Central memory CD8-positive, alpha-beta T cell (primary cell): ENCODE data around the gene SETD2.

Experiments used
- ATAC-seq: fragments of 150-1000 bp; cut with Tn5 transposase; replicated peaks from 2 replicates; pipeline ENCODE4 v1.10.0; 2022; ENCODE audit warnings: mild to moderate bottlenecking, moderate FRiP score, moderate number of reproducible peaks; ENCODE audit not compliant: poor library complexity, severe bottlenecking; ENCODE audit errors: extremely low read depth
- DNase-seq, 2 donors: peaks; one replicate each; pipeline ENCODE4 v3.0.0; 2021; ENCODE audit warnings: low spot score in 2 of 2
- H3K27ac Mint-ChIP-seq: one replicate; pipeline ENCODE4 v1.8.0; 2022; ENCODE audit warnings: low read depth, mild to moderate bottlenecking, moderate library complexity, mixed read lengths
- H3K27me3 Mint-ChIP-seq: one replicate; pipeline ENCODE4 v1.8.0; 2022; ENCODE audit warnings: mixed read lengths
- H3K36me3 Mint-ChIP-seq: one replicate; pipeline ENCODE4 v1.8.0; 2022; ENCODE audit warnings: mild to moderate bottlenecking, moderate library complexity, mixed read lengths; ENCODE audit not compliant: insufficient read depth
- H3K4me1 Mint-ChIP-seq: one replicate; pipeline ENCODE4 v1.8.0; 2022; ENCODE audit warnings: mixed read lengths
- H3K4me3 Mint-ChIP-seq: one replicate; pipeline ENCODE4 v1.8.0; 2022; ENCODE audit warnings: mild to moderate bottlenecking, moderate library complexity, mixed read lengths
- H3K9me3 Mint-ChIP-seq: one replicate; pipeline ENCODE4 v1.8.0; 2022; ENCODE audit warnings: mixed read lengths

The SETD2 gene

GRCh38 chr3:46986055-46986730, 177.7 kb downstream of the SETD2 start:
- peaks cover 24% of the 10 kb centered on the region for H3K36me3 Mint-ChIP-seq
- ATAC-seq (no peak), DNase-seq (no peak)
- H3K27me3 Mint-ChIP-seq: no peaks in the 10 kb centered on the region
- peak overlapping the region; percentile 81 for H3K4me3 Mint-ChIP-seq
- no peaks in the 10 kb centered on the region for H3K9me3 Mint-ChIP-seq
- peaks cover 89% of the 10 kb centered on the region for H3K4me1 Mint-ChIP-seq
- H3K27ac Mint-ChIP-seq: peak overlapping the region; percentile 89

GRCh38 chr3:46985588-46985987, 178.3 kb downstream of the SETD2 start:
- Mint-ChIP-seq H3K27me3 (no peaks in the 10 kb centered on the region), H3K4me1 (peaks cover 87% of the 10 kb centered on the region), H3K4me3 (no peak overlapping the region), H3K9me3 (no peaks in the 10 kb centered on the region), H3K36me3 (peaks cover 21% of the 10 kb centered on the region), H3K27ac (peak overlapping the region; percentile 89)
- ATAC-seq (no peak), DNase-seq (no peak)

- DNase-seq (no peak), ATAC-seq (no peak)
- Mint-ChIP-seq H3K27ac (peak overlapping the region; percentile 17), H3K4me1 (peaks cover 81% of the 10 kb centered on the region), H3K27me3 (no peaks in the 10 kb centered on the region), H3K4me3 (peak overlapping the region; percentile 4), H3K9me3 (no peaks in the 10 kb centered on the region), H3K36me3 (peaks cover 22% of the 10 kb centered on the region)
Measured at GRCh38 chr3:46984591-46985459, 179.1 kb downstream of the SETD2 start.

- peak overlapping the region; percentile 92 for H3K27ac Mint-ChIP-seq
- peaks cover 77% of the 10 kb centered on the region for H3K4me1 Mint-ChIP-seq
- ATAC-seq (no peak), DNase-seq (no peak)
- H3K36me3 Mint-ChIP-seq: peaks cover 13% of the 10 kb centered on the region
- peak overlapping the region; percentile 85 for H3K4me3 Mint-ChIP-seq
- no peaks in the 10 kb centered on the region for H3K27me3 Mint-ChIP-seq
- no peaks in the 10 kb centered on the region for H3K9me3 Mint-ChIP-seq
Measured at GRCh38 chr3:46982546-46982945, 181.4 kb downstream of the SETD2 start.

GRCh38 chr3:46981932-46982471, 181.9 kb downstream of the SETD2 start:
- Mint-ChIP-seq H3K4me3 (peak overlapping the region; percentile 85), H3K9me3 (no peaks in the 10 kb centered on the region)

GRCh38 chr3:46979958-46980497, 183.9 kb downstream of the SETD2 start:
- no peaks in the 10 kb centered on the region for H3K9me3 Mint-ChIP-seq

More at GRCh38 chr3:46981932-46982471, 181.9 kb downstream of the SETD2 start:
- no peak for DNase-seq
- ATAC-seq: no peak
- no peaks in the 10 kb centered on the region for H3K27me3 Mint-ChIP-seq
- peak overlapping the region; percentile 92 for H3K27ac Mint-ChIP-seq
- peaks cover 12% of the 10 kb centered on the region for H3K36me3 Mint-ChIP-seq
- peaks cover 76% of the 10 kb centered on the region for H3K4me1 Mint-ChIP-seq

GRCh38 chr3:46978985-46979944, 184.6 kb downstream of the SETD2 start, which contains the start of gene NBEAL2:
TSS of gene NBEAL2 (plus strand) at chr3:46979666. CDS start at chr3:46979862, 196 bp downstream.
- peaks cover 24% of the 10 kb centered on the region for H3K36me3 Mint-ChIP-seq
- H3K4me3 Mint-ChIP-seq: peak within 1 kb of the TSS; percentile 85
- H3K27ac Mint-ChIP-seq: peak within 1 kb of the TSS; percentile 82
- H3K9me3 Mint-ChIP-seq: no peaks in the 10 kb centered on the region
- peaks cover 57% of the 10 kb centered on the region for H3K4me1 Mint-ChIP-seq
- no peaks in the 10 kb centered on the region for H3K27me3 Mint-ChIP-seq
- ATAC-seq: peak; percentile 79
- peak; percentile 89 to 93 for DNase-seq

More at GRCh38 chr3:46979958-46980497, 183.9 kb downstream of the SETD2 start:
- peak; percentile 5 for ATAC-seq
- peak overlapping the region; percentile 82 for H3K27ac Mint-ChIP-seq
- no peaks in the 10 kb centered on the region for H3K27me3 Mint-ChIP-seq
- peaks cover 57% of the 10 kb centered on the region for H3K4me1 Mint-ChIP-seq
- no peak for DNase-seq
- H3K36me3 Mint-ChIP-seq: peaks cover 18% of the 10 kb centered on the region
- peak overlapping the region; percentile 85 for H3K4me3 Mint-ChIP-seq

GRCh38 chr3:46978381-46978780, 185.5 kb downstream of the SETD2 start:
- Mint-ChIP-seq H3K27me3 (no peaks in the 10 kb centered on the region), H3K4me1 (peaks cover 60% of the 10 kb centered on the region), H3K4me3 (peak overlapping the region; percentile 89), H3K9me3 (no peaks in the 10 kb centered on the region), H3K36me3 (peaks cover 26% of the 10 kb centered on the region), H3K27ac (peak overlapping the region; percentile 97)
- DNase-seq (no peak), ATAC-seq (no peak)

- Mint-ChIP-seq H3K27me3 (no peaks in the 10 kb centered on the region), H3K36me3 (peaks cover 26% of the 10 kb centered on the region), H3K9me3 (no peaks in the 10 kb centered on the region), H3K27ac (peak overlapping the region; percentile 97), H3K4me3 (peak overlapping the region; percentile 89), H3K4me1 (peaks cover 59% of the 10 kb centered on the region)
- no peak for DNase-seq
- no peak for ATAC-seq
Measured at GRCh38 chr3:46977811-46978195, 186.1 kb downstream of the SETD2 start.

- Mint-ChIP-seq H3K4me1 (peaks cover 61% of the 10 kb centered on the region), H3K9me3 (no peaks in the 10 kb centered on the region), H3K36me3 (peaks cover 30% of the 10 kb centered on the region), H3K27ac (peak within 1 kb of the TSS; percentile 97), H3K4me3 (peak within 1 kb of the TSS; percentile 89), H3K27me3 (no peaks in the 10 kb centered on the region)
- DNase-seq (peak; percentile 78 to 92), ATAC-seq (peak; percentile 79)
Measured at GRCh38 chr3:46976326-46977190, 187.4 kb downstream of the SETD2 start, which contains the start of gene CCDC12. TSS of gene CCDC12 (minus strand) at chr3:46976745. CDS start at chr3:46976732, 13 bp downstream.
